Measurements from ENCODE around the gene JMJD1C.

Gene JMJD1C

GRCh38 chr10:63192826-63193225, 273.0 kb downstream of the JMJD1C start:
- TF ChIP-seq CTCF (IDR thresholded peaks at IDR 0.05; ENCODE audit: insufficient read depth, low read length, poor library complexity, severe bottlenecking): no peak
- H3K36me3 ChIP-seq (ENCODE audit: control insufficient read depth, insufficient read depth, low read length): peaks cover 3% of the 10 kb centered on the region
- H3K4me3 ChIP-seq (replicated peaks; ENCODE audit: low read depth, low read length): no peak overlapping the region
- DNase-seq (ENCODE audit: extremely low read depth, insufficient read length): no peak
- H3K27me3 ChIP-seq (replicated peaks; ENCODE audit: control insufficient read depth, insufficient read depth, low read length): no peaks in the 10 kb centered on the region

GRCh38 chr10:63175534-63175933, 290.2 kb downstream of the JMJD1C start:
- no peaks in the 10 kb centered on the region for H3K27me3 ChIP-seq (replicated peaks; ENCODE audit: control insufficient read depth, insufficient read depth, low read length)
- DNase-seq (ENCODE audit: extremely low read depth, insufficient read length): no peak
- TF ChIP-seq CTCF (IDR thresholded peaks at IDR 0.05; ENCODE audit: insufficient read depth, low read length, poor library complexity, severe bottlenecking): no peak
- no peak overlapping the region for H3K4me3 ChIP-seq (replicated peaks; ENCODE audit: low read depth, low read length)
- H3K36me3 ChIP-seq (ENCODE audit: control insufficient read depth, insufficient read depth, low read length): peaks cover 2% of the 10 kb centered on the region

- no peak for TF ChIP-seq CTCF (IDR thresholded peaks at IDR 0.05; ENCODE audit: insufficient read depth, low read length, poor library complexity, severe bottlenecking)
- peaks cover 5% of the 10 kb centered on the region for H3K36me3 ChIP-seq (ENCODE audit: control insufficient read depth, insufficient read depth, low read length)
- no peaks in the 10 kb centered on the region for H3K27me3 ChIP-seq (replicated peaks; ENCODE audit: control insufficient read depth, insufficient read depth, low read length)
- DNase-seq (ENCODE audit: extremely low read depth, insufficient read length): peak; percentile 62
- no peak overlapping the region for H3K4me3 ChIP-seq (replicated peaks; ENCODE audit: low read depth, low read length)
Measured at GRCh38 chr10:63173468-63174232, 292.1 kb downstream of the JMJD1C start.

- no peak for DNase-seq (ENCODE audit: extremely low read depth, insufficient read length)
- Histone ChIP-seq H3K27me3 (replicated peaks; ENCODE audit: control insufficient read depth, insufficient read depth, low read length) (no peaks in the 10 kb centered on the region), H3K4me3 (replicated peaks; ENCODE audit: low read depth, low read length) (no peak overlapping the region), H3K36me3 (ENCODE audit: control insufficient read depth, insufficient read depth, low read length) (peaks cover 4% of the 10 kb centered on the region; the same call in 1 of the 2 replicates)
- TF ChIP-seq CTCF (IDR thresholded peaks at IDR 0.05; ENCODE audit: insufficient read depth, low read length, poor library complexity, severe bottlenecking): no peak
Measured at GRCh38 chr10:63171926-63172325, 293.9 kb downstream of the JMJD1C start.

- DNase-seq (ENCODE audit: extremely low read depth, insufficient read length): no peak
- Histone ChIP-seq H3K27me3 (replicated peaks; ENCODE audit: control insufficient read depth, insufficient read depth, low read length) (no peaks in the 10 kb centered on the region), H3K4me3 (replicated peaks; ENCODE audit: low read depth, low read length) (no peak overlapping the region), H3K36me3 (ENCODE audit: control insufficient read depth, insufficient read depth, low read length) (peaks cover 4% of the 10 kb centered on the region; the same call in 1 of the 2 replicates)
- TF ChIP-seq CTCF (IDR thresholded peaks at IDR 0.05; ENCODE audit: insufficient read depth, low read length, poor library complexity, severe bottlenecking): no peak
Measured at GRCh38 chr10:63171255-63171855, 294.4 kb downstream of the JMJD1C start.
